H9 (cell line): ENCODE results near the gene MAN1A1. TPM values are rescaled to one million over a fixed set of nuclear protein-coding genes. Genes with fewer than 3 reads are reported as not detected.

Source experiments
- DNase-seq: peaks from one replicate; pipeline ENCODE4 v3.0.0-alpha.2; 2017
- H2AFZ ChIP-seq: one replicate; pipeline ENCODE4 v1.6.1; 2013; ENCODE audit warnings: mild to moderate bottlenecking, low read length, control low read depth, moderate library complexity
- H2AK5ac ChIP-seq: 2 replicates; pipeline ENCODE4 v1.6.1; 2013; ENCODE audit warnings: low read length, control low read depth, mixed read lengths; ENCODE audit not compliant: insufficient read length
- H2BK120ac ChIP-seq: one replicate; pipeline ENCODE4 v1.6.1; 2013; ENCODE audit warnings: low read depth, mild to moderate bottlenecking, low read length, control low read depth, inconsistent platforms; ENCODE audit not compliant: poor library complexity, severe bottlenecking
- H2BK12ac ChIP-seq: 2 replicates; pipeline ENCODE4 v1.6.1; 2013; ENCODE audit warnings: low read length, control low read depth, mixed read lengths, low read depth; ENCODE audit not compliant: insufficient read length
- H2BK15ac ChIP-seq: 2 replicates; pipeline ENCODE4 v1.6.1; 2013; ENCODE audit warnings: low read depth, low read length, control low read depth
- H2BK20ac ChIP-seq: one replicate; pipeline ENCODE4 v1.6.1; 2013; ENCODE audit warnings: low read depth, mild to moderate bottlenecking, low read length, control low read depth, inconsistent platforms; ENCODE audit not compliant: poor library complexity, severe bottlenecking
- H2BK5ac ChIP-seq: 2 replicates; pipeline ENCODE4 v1.6.1; 2013; ENCODE audit warnings: low read length, control low read depth, mixed read lengths; ENCODE audit not compliant: insufficient read length
- H3K14ac ChIP-seq: 2 replicates; pipeline ENCODE4 v1.6.1; 2013; ENCODE audit warnings: low read length, control low read depth; ENCODE audit not compliant: insufficient read depth
- H3K18ac ChIP-seq: 2 replicates; pipeline ENCODE4 v1.6.1; 2013; ENCODE audit warnings: low read depth, mild to moderate bottlenecking, mixed read lengths, low read length, control low read depth; ENCODE audit not compliant: insufficient read length
- H3K23ac ChIP-seq: 2 replicates; pipeline ENCODE4 v1.6.1; 2013; ENCODE audit warnings: low read length, control low read depth, mixed read lengths, low read depth; ENCODE audit not compliant: insufficient read length
- H3K23me2 ChIP-seq: 2 replicates; pipeline ENCODE4 v1.6.1; 2013; ENCODE audit warnings: low read depth, mild to moderate bottlenecking, mixed read lengths, low read length, control low read depth; ENCODE audit not compliant: insufficient read length, poor library complexity, severe bottlenecking
- H3K27ac ChIP-seq: 2 replicates; pipeline ENCODE4 v1.5.1; 2013; ENCODE audit warnings: low read length, control low read depth, mixed read lengths, low read depth; ENCODE audit not compliant: insufficient read length
- H3K27me3 ChIP-seq: 2 replicates; pipeline ENCODE4 v1.6.1; 2013; ENCODE audit warnings: low read length, control low read depth, inconsistent platforms; ENCODE audit not compliant: insufficient read depth
- H3K4ac ChIP-seq: 2 replicates; pipeline ENCODE4 v1.6.1; 2013; ENCODE audit warnings: low read depth, mild to moderate bottlenecking, control low read depth, inconsistent platforms, low read length, moderate library complexity
- H3K4me1 ChIP-seq: 2 replicates; pipeline ENCODE4 v1.6.1; 2013; ENCODE audit warnings: low read length, control low read depth, inconsistent platforms; ENCODE audit not compliant: insufficient read depth
- H3K4me2 ChIP-seq: 2 replicates; pipeline ENCODE4 v1.6.1; 2013; ENCODE audit warnings: low read length, control low read depth, mixed read lengths; ENCODE audit not compliant: insufficient read length, insufficient read depth
- H3K56ac ChIP-seq: 2 replicates; pipeline ENCODE4 v1.6.1; 2013; ENCODE audit warnings: low read depth, mild to moderate bottlenecking, mixed read lengths, low read length, control low read depth; ENCODE audit not compliant: insufficient read length
- H3K79me1 ChIP-seq: 2 replicates; pipeline ENCODE4 v1.6.1; 2013; ENCODE audit warnings: low read depth, mild to moderate bottlenecking, moderate library complexity, low read length, control low read depth, inconsistent platforms; ENCODE audit not compliant: insufficient read depth, poor library complexity, severe bottlenecking
- H3K79me2 ChIP-seq: 2 replicates; pipeline ENCODE4 v1.6.1; 2013; ENCODE audit warnings: low read length, control low read depth, inconsistent platforms; ENCODE audit not compliant: insufficient read depth
- H3K9ac ChIP-seq: 2 replicates; pipeline ENCODE4 v1.6.1; 2013; ENCODE audit warnings: low read length, control low read depth, mixed read lengths; ENCODE audit not compliant: insufficient read length; ENCODE audit errors: extremely low read depth
- H3K9me3 ChIP-seq: one replicate; pipeline ENCODE4 v1.6.1; 2013; ENCODE audit warnings: low read depth, low read length, inconsistent platforms; ENCODE audit not compliant: control insufficient read depth
- H3T11ph ChIP-seq: one replicate; pipeline ENCODE4 v1.6.1; 2013; ENCODE audit warnings: mild to moderate bottlenecking, low read length, control low read depth, inconsistent platforms
- H4K20me1 ChIP-seq: one replicate; pipeline ENCODE4 v1.6.1; 2013; ENCODE audit not compliant: control insufficient read depth, insufficient read length, insufficient read depth
- H4K5ac ChIP-seq: 2 replicates; pipeline ENCODE4 v1.6.1; 2013; ENCODE audit warnings: low read depth, mild to moderate bottlenecking, mixed read lengths, low read length, control low read depth; ENCODE audit not compliant: insufficient read length
- H4K8ac ChIP-seq: replicated peaks from 2 replicates; pipeline ENCODE4 v1.6.1; 2013; ENCODE audit warnings: low read length, control low read depth, mixed read lengths, low read depth; ENCODE audit not compliant: insufficient read length
- H4K91ac ChIP-seq: 2 replicates; pipeline ENCODE4 v1.6.1; 2013; ENCODE audit warnings: low read depth, mild to moderate bottlenecking, moderate library complexity, mixed read lengths, low read length, control low read depth; ENCODE audit not compliant: insufficient read length
- H3K27ac Mint-ChIP-seq, 3 experiments: 2 replicates in 2 of 3; 3 replicates in 1 of 3; pipeline ENCODE4 v1.8.0; 2020 to 2021; ENCODE audit warnings: mixed read lengths in 3 of 3, mild to moderate bottlenecking in 1 of 3, moderate library complexity in 1 of 3
- H3K27me3 Mint-ChIP-seq: 2 replicates; pipeline ENCODE4 v1.8.0; 2021; ENCODE audit warnings: low read depth, mild to moderate bottlenecking, moderate library complexity, mixed read lengths
- H3K36me3 Mint-ChIP-seq, 3 experiments: 2 replicates in 2 of 3; 3 replicates in 1 of 3; pipeline ENCODE4 v1.8.0; 2020 to 2021; ENCODE audit warnings: low read depth in 3 of 3, mixed read lengths in 3 of 3; ENCODE audit not compliant: insufficient read depth in 1 of 3
- H3K4me1 Mint-ChIP-seq, 2 experiments: 2 replicates each; pipeline ENCODE4 v1.8.0; 2020; ENCODE audit warnings: mixed read lengths in 2 of 2
- H3K4me3 Mint-ChIP-seq, 2 experiments: 2 replicates in 1 of 2; 3 replicates in 1 of 2; pipeline ENCODE4 v1.8.0; 2020 to 2021; ENCODE audit warnings: mild to moderate bottlenecking in 2 of 2, mixed read lengths in 2 of 2, moderate library complexity in 1 of 2
- H3K9me3 Mint-ChIP-seq, 2 experiments: 2 replicates in 1 of 2; 3 replicates in 1 of 2; pipeline ENCODE4 v1.8.0; 2020; ENCODE audit warnings: mild to moderate bottlenecking in 2 of 2, mixed read lengths in 2 of 2, moderate library complexity in 1 of 2
- CTCF ChIP-seq: fragments of 200-600 bp; sonication (generic); conservative IDR thresholded peaks from 3 replicates; pipeline ENCODE4 v1.8.0; 2021; ENCODE audit warnings: antibody characterized with exemption, mild to moderate bottlenecking
- WGBS: extraction: QIAGEN DNeasy Blood & Tissue Kit; methylation state at CpG from one replicate; pipeline ENCODE4 v1.1.7; 2013; ENCODE audit warnings: missing lambda C conversion rate, low lambda C conversion rate, mixed read lengths; ENCODE audit not compliant: insufficient read length; ENCODE audit errors: extremely low coverage; 5-methylcytosine and 5-hydroxymethylcytosine counted together
- total RNA-seq: library from RNA; stranded (reverse); gene quantifications from 2 replicates; pipeline ENCODE4 v1.2.1, GENCODE V29; 2021

Gene MAN1A1
- total RNA-seq, 1 experiment from 2014 or later, result 1.6 TPM

- no peak overlapping the region for H4K8ac ChIP-seq
- no peaks in the 10 kb centered on the region for H3K23me2 ChIP-seq
- no peak overlapping the region for H3K27ac ChIP-seq
- no peak overlapping the region for H3K4ac ChIP-seq
- no peak overlapping the region for H2BK20ac ChIP-seq
- no peak overlapping the region for H3K56ac ChIP-seq
- DNase-seq, result no peak
- no peak overlapping the region for H3K4me2 ChIP-seq
- H3K23ac ChIP-seq, result no peak overlapping the region
- Mint-ChIP-seq H3K4me1 (no peaks in the 10 kb centered on the region), H3K27me3 (no peaks in the 10 kb centered on the region), H3K4me3 (no peak overlapping the region), H3K27ac (peak overlapping the region in 1 of 3 experiments; percentile 14; a peak in 1 of 7 replicates), H3K36me3 (no peaks in the 10 kb centered on the region; a peak in 1 of 7 replicates), H3K9me3 (no peaks in the 10 kb centered on the region)
- no peaks in the 10 kb centered on the region for H3K79me2 ChIP-seq
- no peak overlapping the region for H3T11ph ChIP-seq
- no peak overlapping the region for H2AFZ ChIP-seq
- H2BK120ac ChIP-seq, result no peak overlapping the region
- no peak overlapping the region for H2BK15ac ChIP-seq
- H4K5ac ChIP-seq, result no peak overlapping the region
- H4K91ac ChIP-seq, result no peak overlapping the region
- H3K9me3 ChIP-seq, result no peaks in the 10 kb centered on the region
- H3K79me1 ChIP-seq, result no peaks in the 10 kb centered on the region
- no peaks in the 10 kb centered on the region for H3K27me3 ChIP-seq
- H3K4me1 ChIP-seq, result no peaks in the 10 kb centered on the region; the same call in 1 of the 2 replicates
- H4K20me1 ChIP-seq, result no peaks in the 10 kb centered on the region
- no CpG with 5 or more reads among the region's 4 CpGs for WGBS
- H3K18ac ChIP-seq, result no peak overlapping the region
- no peak overlapping the region for H3K9ac ChIP-seq
- H2BK5ac ChIP-seq, result no peak overlapping the region
- H2AK5ac ChIP-seq, result no peak overlapping the region
- no peak for TF ChIP-seq CTCF
- H3K14ac ChIP-seq, result no peak overlapping the region
- no peak overlapping the region for H2BK12ac ChIP-seq
Measured at GRCh38 chr6:119196715-119197114, 152.8 kb downstream of the MAN1A1 start.
